Natural killer cell treated with Interleukin-12 subunit alpha and Interleukin-12 subunit beta and Interleukin-15 and Interleukin-18, amount 100 ng/mL, for 72 hours (primary cell): ENCODE measurements around the gene ELP5. TPM values are rescaled to one million over a fixed set of nuclear protein-coding genes. Genes with fewer than 3 reads are reported as not detected.

Experiments
- ATAC-seq, 2 donors: fragments of 150-1000 bp; cut with Tn5 transposase in 1 of 2; sonication (Bioruptor Pico), chemical (Tn5 transposase) in 1 of 2; 2 replicates each; pipeline ENCODE4 v1.10.0; 2021
- DNase-seq: peaks from one replicate; pipeline ENCODE4 v3.0.0; 2022; ENCODE audit warnings: low spot score
- H3K27ac Mint-ChIP-seq, 2 donors: 1 replicate in 1 of 2; 2 replicates in 1 of 2; pipeline ENCODE4 v1.8.0; 2022; ENCODE audit warnings: mixed read lengths in 2 of 2, mild to moderate bottlenecking in 1 of 2, moderate library complexity in 1 of 2
- H3K27me3 Mint-ChIP-seq, 2 donors: 1 replicate in 1 of 2; 2 replicates in 1 of 2; pipeline ENCODE4 v1.8.0; 2022; ENCODE audit warnings: mixed read lengths in 2 of 2
- H3K36me3 Mint-ChIP-seq: one replicate; pipeline ENCODE4 v1.8.0; 2022; ENCODE audit warnings: mixed read lengths
- H3K4me1 Mint-ChIP-seq, 2 donors: 1 replicate in 1 of 2; 2 replicates in 1 of 2; pipeline ENCODE4 v1.8.0; 2022; ENCODE audit warnings: low read depth in 2 of 2, mixed read lengths in 2 of 2, mild to moderate bottlenecking in 1 of 2
- H3K4me3 Mint-ChIP-seq: one replicate; pipeline ENCODE4 v1.8.0; 2022; ENCODE audit warnings: mixed read lengths
- H3K9me3 Mint-ChIP-seq: 2 replicates; pipeline ENCODE4 v1.8.0; 2022; ENCODE audit warnings: mixed read lengths
- total RNA-seq, 2 donors: library from RNA; stranded (reverse); gene quantifications; one replicate each; pipeline ENCODE4 v1.2.3, GENCODE V29; 2022

ELP5 gene
- total RNA-seq, 2 donors from 2014 or later, result 43.5 to 70.5 TPM

DNA sequence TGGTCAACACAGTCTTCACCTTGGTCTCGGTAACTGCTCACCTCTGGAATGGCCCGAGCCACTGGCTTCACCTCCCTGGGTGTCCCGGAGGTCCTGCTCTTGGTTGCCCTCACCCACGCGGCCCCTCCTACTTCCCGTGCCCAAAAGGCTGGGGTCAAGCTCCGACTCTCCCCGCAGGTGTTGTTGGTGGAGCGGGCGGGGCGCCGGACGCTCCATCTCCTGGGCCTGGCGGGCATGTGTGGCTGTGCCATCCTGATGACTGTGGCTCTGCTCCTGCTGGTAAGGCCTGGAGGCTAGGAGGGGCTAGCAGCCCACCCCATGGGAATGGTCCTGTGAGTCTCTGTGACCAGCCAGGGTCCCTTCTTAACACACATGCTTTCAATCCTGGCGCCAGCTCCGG, 32.9 kb downstream of the ELP5 start:
- Mint-ChIP-seq H3K27ac (no peak overlapping the region), H3K36me3 (no peaks in the 10 kb centered on the region), H3K4me3 (no peak overlapping the region), H3K4me1 (peaks cover 21 to 25% of the 10 kb centered on the region in 2 donors), H3K27me3 (peaks cover 14 to 23% of the 10 kb centered on the region in 2 donors), H3K9me3 (no peaks in the 10 kb centered on the region)
- DNase-seq (no peak), ATAC-seq (no peak)

DNA sequence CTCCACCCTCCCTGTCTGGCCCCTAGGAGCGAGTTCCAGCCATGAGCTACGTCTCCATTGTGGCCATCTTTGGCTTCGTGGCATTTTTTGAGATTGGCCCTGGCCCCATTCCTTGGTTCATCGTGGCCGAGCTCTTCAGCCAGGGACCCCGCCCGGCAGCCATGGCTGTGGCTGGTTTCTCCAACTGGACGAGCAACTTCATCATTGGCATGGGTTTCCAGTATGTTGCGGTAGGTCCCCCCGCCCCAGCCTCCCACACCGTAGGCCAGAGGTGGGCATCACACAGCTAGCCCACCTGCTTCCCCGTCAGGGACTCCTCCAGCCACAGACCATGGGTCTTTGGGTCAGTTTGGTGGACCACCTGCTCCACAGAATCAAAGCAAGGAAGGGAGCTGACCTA, 33.7 kb downstream of the ELP5 start:
- no peak for ATAC-seq
- H3K27ac Mint-ChIP-seq, result no peak overlapping the region
- H3K27me3 Mint-ChIP-seq, result peaks cover 14 to 25% of the 10 kb centered on the region in 2 donors

DNA sequence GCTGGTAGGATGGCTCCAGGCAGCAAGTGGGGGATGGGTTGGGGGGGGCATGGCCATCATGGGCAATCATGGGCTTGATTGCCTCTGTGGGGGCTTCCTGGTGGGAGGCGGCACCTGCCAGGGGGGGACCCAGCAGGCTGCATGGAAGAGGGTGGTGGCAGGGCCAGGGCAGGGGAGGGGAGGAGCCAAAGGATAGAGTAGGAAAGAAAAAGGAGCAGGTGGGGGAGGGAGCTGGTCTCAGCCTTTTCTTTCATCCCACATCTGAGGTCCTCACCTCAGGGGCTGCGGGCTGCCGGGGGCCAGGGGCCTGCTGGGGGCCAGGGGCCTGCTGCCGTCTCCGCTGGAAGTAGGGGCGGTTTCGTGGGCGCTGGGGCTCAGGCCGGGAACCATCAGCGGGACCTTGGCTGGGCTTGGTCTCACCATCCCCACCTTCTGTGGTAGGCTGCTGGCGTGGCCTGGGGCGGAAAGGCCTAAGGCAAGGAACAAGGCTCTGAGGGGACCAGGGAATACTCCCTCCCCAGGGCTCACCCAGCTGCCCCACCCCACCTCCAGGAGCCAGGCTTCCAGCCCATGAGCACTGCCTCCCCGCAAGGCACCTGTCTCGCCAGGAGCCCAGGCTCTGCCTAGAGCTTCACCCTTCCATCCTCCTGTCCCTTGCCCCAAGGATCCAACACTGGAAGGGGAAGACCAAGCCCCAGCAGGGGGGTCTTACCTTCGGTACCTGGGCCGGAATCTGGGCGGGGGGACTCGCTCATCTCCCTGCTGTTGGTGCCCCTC, 37.4 kb downstream of the ELP5 start:
- DNase-seq (no peak), ATAC-seq (no peak)
- no peaks in the 10 kb centered on the region for H3K36me3 Mint-ChIP-seq
- H3K4me3 Mint-ChIP-seq, result no peak overlapping the region
- no peak overlapping the region for H3K27ac Mint-ChIP-seq
- no peaks in the 10 kb centered on the region for H3K9me3 Mint-ChIP-seq
- peaks cover 0 to 5% of the 10 kb centered on the region in 2 donors for H3K4me1 Mint-ChIP-seq
- H3K27me3 Mint-ChIP-seq, result peaks cover 13 to 22% of the 10 kb centered on the region in 2 donors

More for the DNA sequence above, 33.7 kb downstream of the ELP5 start:
- Mint-ChIP-seq H3K9me3 (no peaks in the 10 kb centered on the region), H3K4me3 (no peak overlapping the region), H3K36me3 (no peaks in the 10 kb centered on the region), H3K4me1 (peaks cover 13 to 19% of the 10 kb centered on the region in 2 donors)
- no peak for DNase-seq

DNA sequence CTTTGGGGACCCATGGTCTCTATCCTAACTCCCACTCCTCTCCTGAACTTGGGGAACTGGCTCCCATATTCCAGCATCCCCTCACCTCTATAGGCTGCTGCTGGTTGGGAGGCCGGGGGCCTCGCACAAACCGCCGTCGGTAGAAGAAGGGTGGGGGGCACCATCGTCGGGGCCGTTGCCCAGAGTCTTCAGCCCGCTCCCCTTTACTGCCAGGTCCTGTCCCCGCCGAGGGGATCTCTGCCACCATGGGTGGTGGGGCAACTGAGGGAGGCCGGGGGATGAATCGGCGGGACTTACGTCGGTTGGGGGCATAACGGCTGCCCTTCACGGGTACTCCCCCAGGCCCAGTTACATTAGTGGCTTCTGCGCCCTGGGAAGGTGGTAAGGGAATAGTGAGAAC, 38.2 kb downstream of the ELP5 start:
- ATAC-seq (no peak), DNase-seq (no peak)
- Mint-ChIP-seq H3K27ac (no peak overlapping the region), H3K36me3 (no peaks in the 10 kb centered on the region), H3K9me3 (no peaks in the 10 kb centered on the region), H3K4me1 (peaks cover 3 to 9% of the 10 kb centered on the region in 2 donors), H3K4me3 (no peak overlapping the region), H3K27me3 (peaks cover 17 to 25% of the 10 kb centered on the region in 2 donors)

DNA sequence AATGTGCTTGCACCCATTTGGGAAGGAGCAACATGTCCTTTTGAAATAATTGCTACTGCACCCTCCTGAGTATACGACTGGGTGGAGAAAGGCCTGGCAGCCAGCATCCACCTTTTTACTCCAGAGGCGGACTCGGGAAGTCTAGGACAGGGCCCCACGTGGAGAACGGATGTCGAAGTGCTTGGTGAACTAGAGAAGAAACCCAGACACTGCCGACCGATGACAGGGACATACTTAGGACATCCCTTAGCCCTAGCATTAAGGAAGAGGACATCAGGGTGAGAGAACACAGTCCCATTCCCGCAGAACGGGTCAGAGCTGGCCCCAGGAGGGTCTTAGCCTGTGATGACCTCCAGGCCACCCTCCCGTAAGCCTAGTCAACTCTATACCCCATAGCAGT, 38.7 kb downstream of the ELP5 start:
- no peak for DNase-seq
- Mint-ChIP-seq H3K9me3 (no peaks in the 10 kb centered on the region), H3K36me3 (no peaks in the 10 kb centered on the region), H3K27me3 (peaks cover 21 to 28% of the 10 kb centered on the region in 2 donors), H3K4me1 (peaks cover 7 to 13% of the 10 kb centered on the region in 2 donors), H3K27ac (no peak overlapping the region), H3K4me3 (no peak overlapping the region)
- ATAC-seq, result no peak

DNA sequence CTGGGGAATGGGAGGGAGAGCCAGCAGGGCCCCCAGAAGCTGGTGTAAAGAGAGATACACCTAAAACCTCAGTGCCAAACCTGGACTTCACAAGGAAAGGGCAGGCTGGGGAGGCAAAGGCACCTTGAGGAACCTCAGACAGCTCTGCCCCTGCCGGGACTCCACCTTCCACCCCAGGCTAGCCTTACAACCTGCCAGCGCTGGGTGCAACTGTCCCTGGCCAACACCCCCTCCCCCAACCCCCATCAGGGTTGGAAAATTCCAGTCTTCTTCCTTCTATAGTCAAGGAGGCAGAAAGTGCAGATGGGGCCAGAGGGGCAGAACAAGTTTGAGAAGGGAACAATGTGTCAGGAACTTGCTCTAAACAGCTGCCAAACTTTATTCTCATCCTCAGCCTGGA, 40.2 kb downstream of the ELP5 start:
- H3K36me3 Mint-ChIP-seq, result no peaks in the 10 kb centered on the region
- peaks cover 7 to 21% of the 10 kb centered on the region in 2 donors for H3K4me1 Mint-ChIP-seq
- no peaks in the 10 kb centered on the region for H3K9me3 Mint-ChIP-seq
- DNase-seq, result no peak
- peaks cover 28 to 30% of the 10 kb centered on the region in 2 donors for H3K27me3 Mint-ChIP-seq
- no peak overlapping the region for H3K4me3 Mint-ChIP-seq
- H3K27ac Mint-ChIP-seq, result no peak overlapping the region
- no peak for ATAC-seq

DNA sequence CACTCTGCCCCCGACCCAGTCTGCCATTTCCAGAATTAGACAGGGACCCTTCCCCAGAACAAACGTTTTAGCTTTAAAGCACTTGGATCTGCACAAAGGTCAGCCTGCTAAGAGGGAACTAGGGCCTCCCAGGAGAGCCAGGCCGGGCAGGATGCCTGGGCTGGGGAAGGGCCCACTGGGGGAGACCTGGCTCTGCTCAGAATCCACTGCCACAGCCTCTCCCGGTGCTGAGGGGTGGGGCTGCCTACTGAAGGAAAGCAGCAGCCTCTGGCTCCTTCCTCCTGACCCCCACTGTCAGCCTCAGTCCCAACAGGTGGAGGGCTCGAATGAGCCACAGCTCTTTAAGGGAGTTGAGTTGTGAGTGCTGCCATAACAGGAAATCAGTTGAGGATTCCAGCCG, 40.7 kb downstream of the ELP5 start:
- H3K27me3 Mint-ChIP-seq, result peaks cover 28% of the 10 kb centered on the region in 2 donors
- no peaks in the 10 kb centered on the region for H3K36me3 Mint-ChIP-seq
- H3K4me1 Mint-ChIP-seq, result peaks cover 7 to 21% of the 10 kb centered on the region in 2 donors
- H3K9me3 Mint-ChIP-seq, result no peaks in the 10 kb centered on the region
- no peak overlapping the region for H3K27ac Mint-ChIP-seq
- no peak overlapping the region for H3K4me3 Mint-ChIP-seq
- ATAC-seq (no peak), DNase-seq (no peak)

DNA sequence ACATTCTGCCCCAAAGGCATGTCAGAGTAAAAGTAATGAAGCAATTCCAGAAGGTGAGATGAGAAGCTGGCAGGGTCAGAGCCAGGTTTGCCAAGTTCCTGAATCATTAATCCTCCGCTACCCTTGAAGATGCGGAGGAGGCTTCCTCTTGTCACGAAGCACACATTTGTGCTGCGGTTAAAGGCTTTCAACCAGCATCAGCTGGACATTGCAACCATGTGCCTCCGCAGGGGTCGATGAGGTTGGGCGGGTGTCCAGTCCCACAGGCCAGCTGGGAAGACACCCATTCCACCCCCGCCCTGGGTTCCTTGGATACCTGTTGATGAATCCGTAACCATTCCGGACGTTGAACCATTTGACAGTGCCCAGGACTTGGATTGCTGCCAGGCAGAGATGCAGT, 41.1 kb downstream of the ELP5 start:
- no peaks in the 10 kb centered on the region for H3K36me3 Mint-ChIP-seq
- DNase-seq, result no peak
- no peak overlapping the region for H3K27ac Mint-ChIP-seq
- peak overlapping the region; percentile 51 for H3K4me3 Mint-ChIP-seq
- H3K4me1 Mint-ChIP-seq, result peaks cover 7 to 21% of the 10 kb centered on the region in 2 donors
- no peak for ATAC-seq
- no peaks in the 10 kb centered on the region for H3K9me3 Mint-ChIP-seq
- H3K27me3 Mint-ChIP-seq, result peaks cover 23 to 27% of the 10 kb centered on the region in 2 donors

DNA sequence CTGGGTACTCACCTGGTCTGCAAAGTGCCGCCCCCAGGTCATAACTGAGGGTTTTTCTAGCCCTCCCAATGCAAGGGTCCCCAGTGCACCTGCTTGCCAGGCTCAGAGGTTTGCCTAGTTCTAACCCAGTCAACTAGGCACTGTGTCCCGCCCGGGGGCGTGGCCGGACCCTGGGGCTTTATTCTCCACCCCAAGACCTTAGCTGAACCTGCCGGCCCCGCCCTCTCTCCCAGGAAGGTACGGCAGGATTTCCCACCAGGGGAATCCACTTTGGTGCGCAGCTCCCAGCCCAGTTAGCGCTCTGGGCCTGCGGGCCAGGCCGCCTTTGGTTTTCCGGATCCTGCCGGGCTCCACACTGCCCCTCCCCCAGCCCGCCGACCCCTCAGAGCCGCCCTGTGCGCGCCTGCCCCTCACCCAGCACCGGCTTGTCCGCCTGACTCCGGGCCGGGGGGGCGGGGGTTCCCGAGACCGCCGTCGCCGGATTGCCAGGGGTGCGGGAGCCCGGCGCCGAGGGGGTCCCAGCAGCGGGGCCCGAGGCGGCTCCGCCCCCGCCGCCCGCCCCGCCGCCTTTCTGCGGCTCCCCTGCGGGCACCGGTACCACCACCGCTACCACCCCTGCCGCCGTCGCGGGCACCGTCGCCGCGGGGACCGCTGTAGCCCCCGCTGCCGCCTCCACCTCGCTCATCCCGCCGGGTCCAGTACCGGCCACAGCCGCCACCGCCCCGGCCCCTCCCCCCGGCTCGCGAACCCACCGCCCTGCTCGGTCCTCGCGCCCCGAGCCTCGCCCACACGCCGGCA, 42.0 kb downstream of the ELP5 start:
- DNase-seq, result no peak
- Mint-ChIP-seq H3K4me3 (peak overlapping the region; percentile 51), H3K27ac (no peak overlapping the region), H3K9me3 (no peaks in the 10 kb centered on the region), H3K36me3 (no peaks in the 10 kb centered on the region), H3K27me3 (peaks cover 20% of the 10 kb centered on the region in 2 donors), H3K4me1 (peaks cover 7 to 21% of the 10 kb centered on the region in 2 donors)
- ATAC-seq, result no peak

DNA sequence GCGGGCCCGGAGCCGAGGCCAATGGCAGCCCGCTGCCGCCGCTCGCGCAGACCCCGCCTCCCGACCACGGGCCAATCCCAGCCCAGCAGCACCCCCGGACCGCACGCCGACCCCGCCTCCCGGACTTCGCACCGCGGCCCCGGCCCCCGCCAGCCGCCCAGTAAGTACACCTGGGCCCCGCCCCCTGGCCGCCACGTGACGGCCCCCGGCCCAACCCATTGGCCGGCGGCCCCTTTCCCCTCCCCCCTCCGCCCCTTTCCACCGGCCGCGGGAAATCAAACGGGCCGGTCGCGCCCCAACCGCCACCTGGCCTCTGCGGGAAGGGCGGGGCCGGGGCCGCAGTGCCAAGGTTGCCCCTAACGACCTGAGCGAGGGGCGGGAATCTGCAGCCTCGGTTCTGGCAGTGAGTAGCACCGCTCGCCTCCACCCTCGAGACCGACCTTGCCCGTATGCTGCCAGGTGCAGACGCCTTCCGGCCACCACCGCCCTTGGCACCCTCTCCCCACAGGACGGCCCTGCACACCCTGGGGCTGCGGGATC, 42.7 kb downstream of the ELP5 start, which contains the start of gene YBX2:
Gene YBX2, minus strand, starts transcription at position 26 of the 540 bp plus-strand sequence. CDS start 139 bp downstream, outside the sequence.
- peaks cover 7 to 21% of the 10 kb centered on the region in 2 donors for H3K4me1 Mint-ChIP-seq
- H3K27me3 Mint-ChIP-seq, result peaks cover 20% of the 10 kb centered on the region in 2 donors
- H3K4me3 Mint-ChIP-seq, result peak within 1 kb of the TSS; percentile 84
- ATAC-seq, result peak; percentile 81 to 89
- peak within 1 kb of the TSS; percentile 37 to 48 for H3K27ac Mint-ChIP-seq
- H3K9me3 Mint-ChIP-seq, result no peaks in the 10 kb centered on the region
- peak; percentile 79 for DNase-seq
- H3K36me3 Mint-ChIP-seq, result no peaks in the 10 kb centered on the region

DNA sequence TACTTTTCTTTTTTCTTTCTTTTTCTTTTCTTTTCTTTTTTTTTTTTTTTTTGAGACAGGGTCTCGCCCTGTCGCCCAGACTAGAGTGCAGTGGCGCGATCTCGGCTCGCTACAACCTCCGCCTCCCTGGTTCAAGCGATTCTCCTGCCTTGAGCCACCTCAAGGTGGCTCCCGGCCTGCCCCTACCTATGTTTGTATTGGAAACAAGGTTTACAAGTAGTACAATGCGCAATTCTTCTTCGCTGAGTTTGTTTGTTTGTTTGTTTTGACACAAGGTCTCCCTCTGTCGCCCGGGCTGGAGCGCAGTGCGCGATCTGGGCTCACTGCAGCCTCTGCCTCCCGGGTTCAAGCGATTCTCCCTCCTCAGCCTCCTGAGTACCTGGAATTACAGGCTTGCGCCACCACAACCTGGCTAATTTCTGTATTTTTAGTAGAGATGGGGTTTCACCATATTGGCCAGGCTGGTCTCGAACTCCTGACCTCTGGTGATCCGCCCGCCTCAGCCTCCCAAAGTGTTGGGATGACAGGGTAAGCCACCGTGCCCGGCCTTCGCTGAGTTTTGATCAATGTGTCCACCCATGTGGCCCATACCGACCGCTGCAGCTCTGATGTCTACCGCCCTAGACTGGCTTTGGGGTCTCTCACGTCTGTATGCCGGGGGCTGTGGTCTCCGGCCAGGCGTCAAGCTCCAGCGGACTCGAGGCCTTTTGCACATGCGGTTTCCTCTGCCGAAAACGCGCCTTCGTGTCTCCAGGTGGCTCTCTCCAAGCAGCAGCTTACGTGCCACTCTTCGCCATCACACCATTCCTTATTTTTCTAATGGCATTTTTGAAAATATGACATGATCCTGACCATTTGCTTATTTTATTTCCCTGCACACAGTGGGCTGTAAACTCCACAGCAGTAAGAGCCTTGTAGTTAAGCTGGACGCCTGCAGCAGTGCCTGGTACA, 43.5 kb downstream of the ELP5 start:
- peaks cover 7 to 21% of the 10 kb centered on the region in 2 donors for H3K4me1 Mint-ChIP-seq
- no peak for DNase-seq
- peak overlapping the region; percentile 37 to 48 for H3K27ac Mint-ChIP-seq
- no peaks in the 10 kb centered on the region for H3K9me3 Mint-ChIP-seq
- ATAC-seq, result no peak
- peak overlapping the region; percentile 84 for H3K4me3 Mint-ChIP-seq
- H3K27me3 Mint-ChIP-seq, result peaks cover 19 to 20% of the 10 kb centered on the region in 2 donors
- no peaks in the 10 kb centered on the region for H3K36me3 Mint-ChIP-seq

DNA sequence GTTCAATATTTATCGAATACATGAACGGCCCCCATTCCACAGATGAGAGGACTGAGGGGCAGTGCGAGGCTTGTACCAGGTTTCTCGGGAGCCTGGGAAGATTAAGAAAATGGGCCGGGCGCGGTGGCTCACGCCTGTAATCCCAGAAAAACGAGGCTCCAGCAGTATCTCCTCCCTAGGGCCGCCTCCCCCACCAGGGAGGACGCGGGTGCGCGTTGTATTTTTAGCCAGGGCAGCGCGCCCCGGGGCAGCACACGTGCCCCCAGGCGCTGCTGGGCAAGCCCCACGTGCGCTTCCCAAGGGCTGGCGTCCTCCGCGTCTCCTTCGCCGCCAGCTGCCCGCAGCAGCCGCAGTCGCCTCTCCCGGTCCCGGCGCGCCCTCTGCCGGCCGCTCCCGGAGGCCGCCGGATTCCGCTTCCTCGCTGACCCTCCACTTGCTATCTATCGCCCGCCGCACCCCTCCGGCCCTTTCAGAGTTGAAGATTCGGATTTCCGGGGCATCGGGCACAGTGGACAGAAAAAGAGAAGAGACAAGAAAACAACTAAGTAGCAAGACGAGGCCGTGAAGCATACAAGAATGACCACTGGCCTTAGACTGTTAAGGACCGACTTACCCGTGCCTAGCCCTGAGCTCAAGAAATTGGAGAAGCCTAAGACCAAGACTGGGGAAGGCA, 44.3 kb downstream of the ELP5 start:
- Mint-ChIP-seq H3K9me3 (no peaks in the 10 kb centered on the region), H3K4me3 (peak overlapping the region; percentile 8), H3K4me1 (peaks cover 7 to 21% of the 10 kb centered on the region in 2 donors), H3K27ac (peak overlapping the region in 1 of 2 donors; percentile 38), H3K27me3 (peaks cover 20% of the 10 kb centered on the region in 2 donors), H3K36me3 (no peaks in the 10 kb centered on the region)
- DNase-seq (peak; percentile 79), ATAC-seq (peak; percentile 66 to 79)
